HG03039 (cell line): ENCODE measurements around the gene RUFY1.
"Not testable (repeated sequence)": the region's sequence is repeated elsewhere in the genome, so short reads cannot be mapped to it uniquely, and the experiment has no call there.

ENCODE experiments used
- ATAC-seq: cut with Tn5 transposase; IDR thresholded peaks from one replicate; pipeline ENCODE4 v1.9.1; 2021; ENCODE audit warnings: mild to moderate bottlenecking, moderate library complexity; ENCODE audit not compliant: unreplicated experiment

Gene RUFY1

GRCh38 chr5:179620293-179620692 is 69.9 kb downstream of the RUFY1 start:
- ATAC-seq, result no peak

DNA sequence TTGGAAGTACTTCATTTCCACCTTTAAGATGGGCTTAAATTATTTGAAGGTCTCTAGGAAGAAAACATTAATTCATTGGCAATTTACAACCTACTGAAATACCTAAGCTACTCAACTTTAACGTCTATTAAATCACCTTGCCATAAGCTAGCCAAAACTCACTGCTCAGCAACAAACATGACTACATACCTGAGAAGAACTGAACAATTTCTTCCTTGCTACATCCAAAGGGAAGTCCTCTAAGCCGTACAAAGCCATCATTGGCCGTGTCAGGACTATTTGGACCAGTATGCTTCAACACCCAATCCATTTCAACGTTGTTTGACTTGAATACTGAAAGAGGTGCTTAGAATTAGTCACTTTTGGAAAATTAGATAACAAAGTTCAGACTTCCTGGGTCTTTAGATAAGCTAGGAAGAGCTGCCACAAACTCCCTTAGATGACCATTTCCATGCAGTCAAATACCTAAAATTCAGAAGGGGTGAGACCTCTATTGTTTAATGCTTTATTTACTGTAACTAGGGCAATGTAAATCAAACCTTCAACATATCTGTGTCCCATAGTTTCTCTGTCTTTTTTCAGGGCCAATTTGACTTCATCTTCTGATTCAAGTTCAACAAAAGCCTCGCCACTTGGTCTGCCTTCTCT is 70.5 kb downstream of the RUFY1 start:
- ATAC-seq, result no peak

DNA sequence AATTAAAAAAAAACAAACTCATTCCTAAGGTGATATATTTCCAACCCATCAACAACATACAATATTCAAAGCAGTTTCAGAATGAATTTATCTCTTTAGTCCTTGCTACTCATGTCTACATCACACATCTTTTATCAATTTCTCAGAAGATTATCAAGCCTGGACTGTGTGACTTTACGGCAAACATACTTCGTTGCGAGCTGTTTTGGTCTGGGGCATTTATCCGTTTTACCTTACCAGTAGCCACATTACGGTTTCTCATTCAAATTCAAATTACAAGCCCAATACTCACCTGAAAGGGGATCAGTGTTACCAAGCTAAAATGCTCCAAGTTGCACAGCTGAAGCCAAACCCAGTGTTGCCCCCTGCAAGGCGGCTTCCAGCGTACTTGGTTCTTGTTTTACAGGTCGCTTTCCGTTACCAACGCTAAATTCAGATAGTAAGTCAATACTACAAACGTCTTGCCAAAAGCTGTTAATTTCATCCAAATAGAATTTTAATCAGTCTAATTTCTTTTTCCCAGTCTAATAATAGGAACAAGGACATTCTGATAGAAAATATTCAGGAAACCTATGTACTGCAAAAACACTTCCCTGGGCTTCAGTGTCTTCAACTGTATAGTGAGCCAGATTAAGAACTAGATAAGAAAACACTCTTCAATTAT is 71.3 kb downstream of the RUFY1 start:
- no peak for ATAC-seq

DNA sequence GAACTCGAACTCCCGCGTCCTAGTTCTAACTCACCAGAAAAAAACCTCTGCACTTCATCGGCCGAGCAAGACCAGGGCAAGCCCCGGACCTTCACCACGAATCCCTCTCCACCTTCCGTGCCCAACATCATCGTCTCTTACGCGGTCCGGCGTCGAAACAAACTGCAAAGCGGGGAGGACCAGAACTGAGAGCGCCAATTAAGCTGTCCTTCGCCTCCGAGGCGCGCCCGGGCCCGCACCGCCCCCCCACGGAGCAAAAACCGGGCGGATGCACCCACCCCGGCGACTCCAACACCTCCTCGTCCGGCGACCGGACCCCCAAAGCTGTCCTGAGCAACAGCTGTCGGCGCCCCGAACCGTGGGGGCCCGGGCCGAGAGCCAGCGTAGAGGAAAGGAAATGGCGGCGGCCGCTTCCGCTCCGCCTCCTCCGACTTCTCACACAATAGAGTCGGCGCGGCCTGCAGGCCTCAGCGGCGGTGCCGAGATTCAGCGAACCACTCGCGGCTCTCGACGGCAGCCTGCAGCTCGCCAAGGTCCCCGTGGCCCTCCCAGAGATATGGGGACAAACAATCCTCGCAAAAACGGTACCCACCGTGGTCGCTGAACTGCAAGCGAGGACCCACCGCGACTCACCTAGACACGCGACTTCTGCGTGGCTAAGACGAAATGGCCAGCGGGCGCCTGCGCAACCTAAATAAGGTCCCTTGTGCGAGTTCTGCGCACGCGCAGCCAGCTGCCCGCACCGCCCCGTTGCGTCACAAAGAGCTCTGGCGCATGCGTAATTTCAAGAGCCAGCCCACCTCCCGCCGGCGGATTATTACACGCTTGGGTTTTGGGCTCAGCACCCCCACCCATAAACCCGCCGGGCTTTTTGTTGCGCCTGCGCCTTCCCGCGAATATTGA is 72.9 kb downstream of the RUFY1 start, which contains the start of gene HNRNPH1:
Gene HNRNPH1 (minus strand): TSS at position 669 of the 903 bp plus-strand sequence. CDS start 538 bp downstream, at position 131.
- peak; percentile 60 for ATAC-seq

DNA sequence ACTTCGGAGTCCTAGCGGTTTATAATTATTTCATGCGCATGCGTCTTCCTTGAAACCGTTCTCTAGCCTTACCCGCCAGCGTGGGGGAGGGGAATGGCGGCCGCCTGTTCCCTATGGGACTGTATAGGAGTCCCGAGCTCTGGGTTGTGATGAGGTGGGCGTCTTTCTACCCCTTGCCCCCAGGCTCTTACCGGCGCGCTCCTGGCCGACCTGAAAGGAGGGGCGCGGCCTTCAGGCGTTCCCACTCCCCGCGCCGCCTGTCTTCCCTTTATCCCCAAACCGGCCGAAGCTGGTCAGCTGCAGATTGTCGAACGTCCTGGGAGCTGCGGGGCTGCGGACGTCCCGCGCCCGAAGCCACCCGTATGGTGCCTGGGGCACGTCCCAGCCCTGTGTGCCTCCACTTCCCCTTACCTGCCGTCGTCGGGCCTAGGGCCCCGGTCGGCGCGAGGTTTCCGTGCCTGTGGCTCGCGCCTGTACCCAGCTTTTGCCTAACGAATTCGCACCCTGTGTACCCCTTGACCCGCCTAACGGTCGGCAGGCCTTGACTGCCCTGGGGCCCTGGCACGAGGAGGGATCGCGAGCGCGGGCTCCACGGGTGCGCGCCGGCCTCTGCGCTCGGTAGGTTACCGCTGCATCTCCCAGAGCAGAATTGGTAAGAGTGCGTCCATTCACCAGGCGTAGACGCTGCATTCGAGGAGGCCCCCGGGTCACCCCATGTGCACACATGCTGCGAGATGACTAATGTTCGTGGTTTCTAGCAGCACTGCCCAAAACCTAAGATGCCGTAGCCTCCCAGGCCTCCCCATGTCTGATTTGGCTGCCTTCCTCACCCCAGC is 73.8 kb downstream of the RUFY1 start:
- peak; percentile 10 for ATAC-seq

- ATAC-seq, result no peak
These were observed 74.5 kb downstream of the RUFY1 start for GRCh38 chr5:179624841-179625271.

DNA sequence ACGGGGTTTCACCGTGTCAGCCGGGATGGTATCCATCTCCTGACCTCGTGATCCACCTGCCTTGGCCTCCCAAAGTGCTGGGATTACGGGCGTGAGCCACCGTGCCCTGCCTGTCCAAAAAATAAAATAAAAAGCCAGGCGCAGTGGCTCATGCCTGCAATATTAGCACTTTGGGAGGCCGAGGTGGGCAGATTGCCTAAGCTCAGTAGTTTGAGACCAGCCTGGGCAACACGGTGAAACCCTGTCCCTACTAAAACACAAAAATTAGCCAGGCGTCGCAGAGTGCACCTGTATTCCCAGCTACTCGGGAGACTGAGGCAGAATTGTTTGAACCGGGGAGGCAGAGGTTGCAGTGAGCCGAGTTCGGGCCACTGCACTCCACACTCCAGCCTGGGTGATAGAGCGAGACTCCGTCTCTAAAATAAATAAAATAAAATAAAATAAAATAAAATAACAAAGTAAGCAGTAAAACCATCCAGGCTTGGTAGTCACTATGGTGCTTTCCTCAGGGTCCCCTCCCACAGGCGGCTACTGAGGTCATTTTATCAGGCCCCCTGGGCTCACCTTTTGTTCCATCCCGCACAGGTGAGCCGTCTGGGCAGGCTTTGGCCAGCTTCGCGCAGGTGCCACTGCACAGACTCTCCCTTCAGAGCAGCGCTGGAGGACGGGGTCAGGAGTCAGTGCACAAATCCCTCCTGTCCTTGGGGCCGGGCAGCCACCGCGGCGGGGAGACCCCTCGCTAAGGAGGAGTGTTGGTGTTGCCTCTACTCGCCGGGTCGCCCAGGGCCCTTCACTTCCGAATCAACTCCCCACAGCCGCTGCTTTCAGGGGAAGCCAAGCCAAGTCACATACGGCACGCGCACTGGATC is 83.4 kb downstream of the RUFY1 start:
- ATAC-seq, result not testable (repeated sequence)

GRCh38 chr5:179634370-179635172 is 84.2 kb downstream of the RUFY1 start:
- peak; percentile 83 for ATAC-seq

DNA sequence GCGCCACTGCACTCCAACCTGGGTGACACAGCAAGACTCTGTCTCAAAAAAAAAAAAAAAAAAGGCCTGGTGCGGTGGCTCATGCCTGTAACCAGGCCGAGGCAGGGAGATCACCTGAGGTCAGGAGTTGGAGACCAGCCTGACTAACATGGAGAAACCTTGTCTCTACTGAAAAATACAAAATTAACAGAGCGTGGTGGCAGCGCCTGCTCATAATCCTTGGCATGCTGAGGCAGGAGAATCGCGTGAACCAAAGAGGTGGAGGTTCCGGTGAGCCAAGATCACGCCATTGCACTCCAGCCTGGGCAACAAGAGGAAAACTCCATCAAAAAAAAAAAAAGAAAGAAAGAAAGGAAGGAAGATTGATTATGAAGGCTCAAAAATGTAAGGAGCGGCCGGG is 88.9 kb downstream of the RUFY1 start:
- ATAC-seq, result not testable (repeated sequence)

DNA sequence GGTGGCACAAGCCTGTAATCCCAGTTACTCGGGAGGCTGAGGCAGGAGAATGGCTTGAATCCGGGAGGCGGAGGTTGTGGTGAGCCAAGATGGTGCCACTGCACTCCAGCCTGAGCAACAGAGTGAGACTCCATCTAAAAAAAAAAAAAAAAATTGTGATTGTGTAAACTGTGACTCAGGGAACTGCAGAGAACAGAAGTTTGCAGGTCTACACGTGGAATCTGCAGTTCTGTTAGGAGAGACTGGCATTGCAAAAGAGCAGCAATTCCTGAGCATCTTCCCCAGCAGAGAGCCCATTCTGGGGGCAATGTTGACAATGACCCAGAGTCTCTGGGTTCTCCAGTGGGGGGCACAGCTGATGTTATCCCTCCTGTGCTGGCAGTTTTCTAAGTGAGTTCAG is 91.4 kb downstream of the RUFY1 start:
- ATAC-seq, result not testable (repeated sequence)

DNA sequence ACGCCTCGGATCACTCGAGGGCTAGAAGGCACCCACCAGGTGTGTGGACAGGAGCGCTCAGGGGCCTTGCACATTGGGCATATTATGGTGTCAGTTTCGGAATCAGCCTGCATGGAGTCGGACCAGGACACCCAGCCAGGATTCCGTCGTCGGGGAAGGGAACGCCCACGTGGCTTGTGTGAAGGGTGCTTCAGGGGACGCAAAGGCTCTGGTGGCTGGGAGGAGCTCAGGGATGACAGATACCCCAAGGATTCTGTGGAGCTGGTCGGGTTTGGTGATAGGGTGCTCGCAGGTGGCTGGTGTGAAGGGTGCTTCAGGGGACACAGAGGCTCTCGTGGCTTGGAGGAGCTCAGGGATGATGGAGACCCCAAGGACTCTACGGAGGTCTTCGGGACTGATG is 92.3 kb downstream of the RUFY1 start:
- ATAC-seq, result not testable (repeated sequence)

- not testable (repeated sequence) for ATAC-seq
These were observed 93.0 kb downstream of the RUFY1 start for GRCh38 chr5:179643141-179643920.

DNA sequence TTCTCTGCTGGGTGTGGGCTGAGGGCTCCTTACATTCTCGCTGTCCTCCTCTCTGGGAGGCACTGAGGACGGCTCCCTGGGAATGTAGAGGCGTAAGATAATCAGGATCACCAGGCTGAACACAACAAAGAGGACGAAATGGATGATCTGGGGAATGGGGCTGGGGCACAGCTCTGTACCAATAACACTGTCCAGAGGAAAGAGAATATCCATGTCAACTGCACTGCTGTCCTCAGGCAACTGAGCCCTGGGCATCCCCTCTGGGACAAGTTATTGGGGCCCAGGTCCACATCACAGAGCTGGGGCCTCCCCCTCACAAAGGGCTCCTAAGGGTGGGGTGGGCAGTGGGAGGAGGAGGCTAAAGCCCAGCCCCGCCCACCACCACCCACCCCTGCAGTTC is 94.4 kb downstream of the RUFY1 start:
- ATAC-seq, result not testable (repeated sequence)

GRCh38 chr5:179648410-179648809 is 98.1 kb downstream of the RUFY1 start:
- ATAC-seq, result no peak

- ATAC-seq, result not testable (repeated sequence)
These were observed 98.9 kb downstream of the RUFY1 start for GRCh38 chr5:179649166-179649703.

DNA sequence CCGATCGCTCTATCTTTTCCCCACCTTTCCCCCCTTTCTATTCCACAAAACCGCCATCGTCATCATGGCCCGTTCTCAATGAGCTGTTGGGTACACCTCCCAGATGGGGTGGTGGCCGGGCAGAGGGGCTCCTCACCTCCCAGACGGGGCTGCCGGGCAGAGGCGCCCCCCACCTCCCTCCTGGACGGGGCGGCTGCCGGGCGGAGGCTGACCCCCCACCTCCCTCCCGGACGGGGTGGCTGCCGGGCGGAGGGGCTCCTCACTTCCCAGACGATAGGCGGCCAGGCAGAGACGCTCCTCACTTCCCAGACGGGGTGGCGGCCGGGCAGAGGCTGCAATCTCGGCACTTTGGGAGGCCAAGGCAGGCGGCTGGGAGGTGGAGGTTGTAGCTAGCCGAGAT is 99.9 kb downstream of the RUFY1 start:
- not testable (repeated sequence) for ATAC-seq

GRCh38 chr5:179653135-179653534 is 102.8 kb downstream of the RUFY1 start:
- not testable (repeated sequence) for ATAC-seq
